GM21360 (cell line): Measurements from ENCODE around the gene ABCB7.
"Not testable (repeated sequence)": the region's sequence is repeated elsewhere in the genome, so short reads cannot be mapped to it uniquely, and the experiment has no call there.

Experiments used
- ATAC-seq: cut with Tn5 transposase; IDR thresholded peaks from one replicate; pipeline ENCODE4 v1.9.1; 2021; ENCODE audit warnings: mild to moderate bottlenecking, moderate library complexity; ENCODE audit not compliant: unreplicated experiment

Gene ABCB7

GRCh38 chrX:75106772-75107171 is 49.3 kb downstream of the ABCB7 start:
- ATAC-seq = no peak

DNA sequence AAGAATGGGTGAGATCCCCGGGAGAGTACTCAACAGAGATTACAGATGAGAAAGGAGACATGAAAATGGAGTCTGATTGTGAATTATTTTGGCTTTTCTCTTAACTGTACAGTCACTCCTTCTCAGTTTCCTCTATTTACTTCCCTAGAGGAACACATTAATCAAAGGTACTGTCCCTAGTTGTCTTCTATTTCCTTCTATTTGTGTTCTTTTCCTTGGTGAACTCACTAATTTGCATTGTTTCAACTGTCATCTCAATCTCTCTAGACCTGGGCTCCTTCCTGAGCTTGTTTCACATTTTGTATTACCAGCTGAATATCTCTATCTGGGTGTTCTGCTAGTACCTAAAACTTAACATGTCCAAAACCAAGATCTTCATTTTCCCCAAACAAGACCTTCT is 59.8 kb downstream of the ABCB7 start:
- no peak for ATAC-seq

DNA sequence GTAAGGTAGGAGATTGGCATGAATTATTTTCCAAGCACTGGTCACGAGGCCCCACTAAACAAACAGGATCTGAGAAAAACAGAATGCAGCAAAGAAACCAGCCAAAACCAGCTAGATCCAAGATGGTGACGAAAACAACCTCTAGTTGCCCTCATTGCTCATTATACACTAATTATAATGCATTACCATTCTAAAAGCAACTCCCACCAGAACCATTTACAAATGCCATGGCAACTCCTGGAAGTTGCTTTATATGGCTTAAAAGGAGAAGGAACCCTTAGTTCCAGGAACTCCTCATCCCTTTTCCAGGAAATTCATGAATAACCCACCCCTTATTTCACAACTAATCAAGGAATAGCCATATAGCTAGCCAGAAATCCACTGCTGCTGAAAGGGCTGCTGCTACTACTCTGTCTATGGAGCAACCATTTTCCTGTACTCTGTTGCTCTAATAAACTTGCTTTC is 69.3 kb downstream of the ABCB7 start:
- ATAC-seq = no peak

GRCh38 chrX:75084757-75085156 is 71.3 kb downstream of the ABCB7 start:
- no peak for ATAC-seq

DNA sequence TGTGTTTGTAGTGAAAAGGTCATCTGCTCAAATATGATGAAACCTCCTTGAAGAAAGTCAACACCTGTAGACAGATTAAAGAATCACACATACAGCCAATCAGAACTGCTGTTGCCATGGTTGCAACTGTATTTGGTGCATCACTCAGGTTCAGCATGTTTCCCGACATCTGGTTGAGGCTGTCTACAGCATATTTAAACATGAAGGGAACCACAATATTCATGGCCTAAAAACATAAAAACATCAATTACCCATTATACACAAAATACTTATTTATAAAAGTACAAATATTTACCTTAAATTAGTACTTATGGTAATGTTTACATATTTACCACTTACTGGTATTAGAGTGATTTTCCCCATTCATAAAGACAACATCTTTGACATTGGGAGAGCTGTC is 79.7 kb downstream of the ABCB7 start:
- no peak for ATAC-seq

DNA sequence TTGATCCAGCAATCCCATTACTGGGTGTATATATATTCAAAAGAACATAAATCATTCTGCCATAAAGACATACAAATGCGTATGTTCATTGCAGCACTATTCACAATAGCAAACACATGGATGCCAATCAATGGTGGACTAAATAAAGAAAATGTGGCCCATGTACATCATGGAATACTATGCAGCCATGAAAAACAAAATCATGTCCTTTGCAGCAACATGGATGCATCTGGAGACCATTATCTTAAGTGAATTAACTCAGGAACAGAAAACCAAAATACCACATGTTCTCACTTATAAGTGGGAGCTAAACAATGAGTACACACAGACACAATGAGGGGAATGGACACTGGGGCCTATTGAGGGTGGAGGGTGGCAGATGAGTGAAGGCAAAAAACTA is 81.6 kb downstream of the ABCB7 start:
- ATAC-seq = no peak

DNA sequence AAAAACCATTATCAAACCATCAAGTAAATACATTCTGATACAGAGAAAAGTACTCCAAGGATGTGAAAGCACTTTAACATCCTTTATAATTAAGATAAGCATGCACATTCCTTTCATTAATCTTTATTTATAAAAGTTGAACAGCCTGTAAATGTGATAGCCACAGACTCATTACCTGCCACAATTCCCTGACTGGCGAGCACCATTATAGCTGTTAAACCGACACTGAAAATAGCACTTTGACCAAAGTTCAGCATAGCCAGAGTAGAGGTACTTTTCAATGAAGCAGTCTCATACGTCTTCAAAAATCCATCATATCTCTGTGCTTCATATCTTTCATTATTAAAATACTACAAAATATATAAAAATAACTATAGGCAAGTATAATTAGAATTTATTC is 84.7 kb downstream of the ABCB7 start:
- ATAC-seq = no peak

GRCh38 chrX:75067931-75068330 is 88.2 kb downstream of the ABCB7 start:
- no peak for ATAC-seq

DNA sequence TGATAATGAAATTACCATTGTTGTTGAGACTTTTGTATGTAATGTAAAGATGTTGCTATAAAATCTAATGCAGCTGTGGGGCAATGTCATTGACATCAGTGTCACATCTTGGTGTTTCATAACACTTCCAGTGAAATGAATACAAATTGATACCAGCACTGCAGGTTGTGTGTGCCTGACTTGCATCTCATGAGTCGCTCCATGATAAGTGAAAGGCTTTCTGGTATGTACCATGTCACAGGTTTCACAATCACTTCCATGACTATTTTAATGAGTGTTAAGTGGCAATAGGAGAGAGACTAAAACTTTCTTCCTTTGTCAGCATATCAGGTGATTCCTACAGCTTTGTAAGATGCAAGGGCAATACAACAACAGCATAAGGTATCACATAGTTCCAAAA is 94.4 kb downstream of the ABCB7 start:
- ATAC-seq = no peak

DNA sequence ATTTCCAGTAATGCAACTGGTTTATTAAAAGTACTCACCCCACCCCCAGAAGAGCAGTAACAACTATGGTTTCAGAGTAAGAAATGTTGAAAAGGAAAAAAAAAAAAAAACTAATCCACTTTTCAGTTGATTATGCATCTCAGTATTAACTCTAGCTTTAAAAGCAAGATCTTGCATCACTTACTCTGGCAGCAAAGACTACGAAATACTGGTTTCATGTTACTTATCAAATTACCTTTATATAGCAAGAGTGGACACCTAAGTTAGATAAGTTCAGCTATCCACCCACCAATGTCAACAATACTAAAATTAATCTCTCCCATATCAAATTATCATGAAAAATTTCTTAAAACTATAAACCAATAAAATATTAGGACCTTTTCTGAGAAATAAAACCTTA is 105.0 kb downstream of the ABCB7 start:
- ATAC-seq = no peak

DNA sequence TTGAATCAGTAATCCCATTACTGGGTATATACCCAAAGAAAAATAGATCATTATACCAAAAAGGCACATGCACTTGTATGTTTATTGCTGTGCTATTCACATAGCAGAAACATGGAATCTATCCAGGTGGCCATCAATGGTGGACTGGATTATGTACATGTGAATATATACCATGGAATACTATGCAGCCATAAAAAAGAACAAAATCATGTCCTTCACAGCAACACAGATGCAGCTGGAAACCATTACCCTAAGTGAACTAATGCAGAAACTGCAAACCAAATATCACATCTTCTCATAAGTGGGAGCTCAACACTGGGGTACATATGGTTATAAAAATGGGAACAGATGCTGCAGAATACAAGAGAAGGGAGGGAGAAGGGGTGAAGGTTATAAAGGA is 110.7 kb downstream of the ABCB7 start:
- ATAC-seq = no peak

- ATAC-seq = not testable (repeated sequence)
These were observed 111.9 kb downstream of the ABCB7 start for GRCh38 chrX:75044142-75044541.

- no peak for ATAC-seq
These were observed 117.2 kb downstream of the ABCB7 start for GRCh38 chrX:75038925-75039324.
